ENCODE data around the gene GNG4.
A peak's percentile ranks its signal among the peaks of the same experiment; 100 is the strongest.
"Not testable (repeated sequence)": the region's sequence is repeated elsewhere in the genome, so short reads cannot be mapped to it uniquely, and the experiment has no call there.

GNG4 gene

GRCh38 chr1:235642011-235642942 lies 7.3 kb downstream of the GNG4 start:
- peak; percentile 74 for ATAC-seq
- H3K27me3 Mint-ChIP-seq: peaks cover 62% of the 10 kb centered on the region
- no peaks in the 10 kb centered on the region for H3K9me3 Mint-ChIP-seq
- no peaks in the 10 kb centered on the region for H3K36me3 Mint-ChIP-seq
- H3K4me3 Mint-ChIP-seq: peak overlapping the region; percentile 61
- H3K27ac Mint-ChIP-seq: peak overlapping the region; percentile 43
- H3K4me1 Mint-ChIP-seq: peaks cover 19% of the 10 kb centered on the region

DNA sequence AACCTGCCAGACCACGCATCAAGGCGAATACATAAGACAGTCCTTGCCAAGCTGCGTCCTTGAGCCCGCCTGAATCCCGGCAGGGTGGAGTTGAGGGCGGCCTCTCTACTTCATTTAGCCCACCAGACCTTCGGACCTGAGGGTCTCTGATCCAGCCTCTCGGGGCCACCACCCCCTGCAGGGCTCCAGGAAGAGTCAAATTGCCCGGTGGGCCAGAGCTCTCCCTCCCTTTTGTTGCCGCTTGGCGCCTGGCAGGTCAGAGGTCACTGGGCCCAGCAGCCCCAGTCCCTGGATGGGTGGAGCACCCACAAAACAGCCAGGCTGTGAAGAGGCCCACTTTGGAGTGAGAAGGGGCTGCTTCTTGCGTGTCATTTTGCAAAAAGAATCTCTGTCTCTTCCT lies 9.0 kb downstream of the GNG4 start:
- no peak overlapping the region for H3K4me3 Mint-ChIP-seq

DNA sequence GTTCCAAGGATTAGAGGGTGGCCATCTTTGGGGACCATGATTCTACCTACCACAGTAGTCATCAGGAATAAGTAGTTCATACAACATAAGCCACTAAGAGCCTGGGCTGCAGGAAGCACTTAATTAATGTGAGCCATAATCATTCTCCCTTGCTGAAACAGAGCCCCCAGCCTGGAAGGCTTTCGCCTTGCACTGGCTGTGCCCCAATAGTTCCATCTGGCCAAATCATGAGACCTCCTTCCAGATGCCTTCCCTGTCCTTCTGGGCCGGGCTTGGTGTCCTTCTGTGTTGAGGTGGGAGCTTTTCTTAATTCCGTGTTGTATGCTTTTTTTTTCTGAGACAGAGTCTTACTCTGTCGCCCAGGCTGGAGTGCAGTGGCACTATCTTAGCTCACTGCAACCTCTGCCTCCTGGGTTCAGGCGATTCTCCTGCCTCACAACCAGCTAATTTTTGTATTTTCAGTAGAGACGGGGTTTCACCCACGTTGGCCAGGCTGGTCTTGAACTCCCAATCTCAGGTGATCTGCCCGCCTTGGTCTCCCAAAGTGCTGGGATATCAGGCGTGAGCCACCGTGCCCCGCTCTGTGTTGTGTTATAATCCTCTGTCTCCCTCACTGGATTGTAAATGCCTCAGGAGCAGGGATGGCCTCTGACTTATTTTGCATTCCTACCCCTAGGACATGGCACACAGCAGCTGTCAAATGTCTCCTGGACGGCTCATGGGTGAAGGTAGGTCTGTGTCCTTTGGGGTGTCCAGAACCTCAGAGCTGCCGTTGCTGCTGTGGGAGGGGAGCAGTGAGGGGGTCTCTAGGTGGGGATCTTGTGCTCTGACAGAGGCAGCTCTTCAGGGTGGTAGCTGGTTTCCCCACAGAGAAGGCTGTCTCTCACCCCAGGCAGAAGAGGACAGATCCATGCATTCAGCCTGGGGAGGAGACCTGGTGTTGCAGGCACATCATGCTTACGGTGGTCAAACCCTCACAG lies 10.1 kb downstream of the GNG4 start:
- H3K9me3 Mint-ChIP-seq: no peaks in the 10 kb centered on the region
- H3K4me3 Mint-ChIP-seq: no peak overlapping the region

More for the DNA sequence above, 9.0 kb downstream of the GNG4 start:
- Mint-ChIP-seq H3K27me3 (peaks cover 48% of the 10 kb centered on the region), H3K27ac (no peak overlapping the region), H3K36me3 (no peaks in the 10 kb centered on the region), H3K4me1 (peaks cover 19% of the 10 kb centered on the region), H3K9me3 (no peaks in the 10 kb centered on the region)
- no peak for ATAC-seq

GRCh38 chr1:235638612-235639011 lies 11.0 kb downstream of the GNG4 start:
- H3K4me3 Mint-ChIP-seq, ATAC-seq, H3K36me3 Mint-ChIP-seq, H3K9me3 Mint-ChIP-seq, H3K27ac Mint-ChIP-seq: not testable (repeated sequence)
- peaks cover 50% of the 10 kb centered on the region for H3K27me3 Mint-ChIP-seq
- H3K4me1 Mint-ChIP-seq: peaks cover 19% of the 10 kb centered on the region

More for the DNA sequence above, 10.1 kb downstream of the GNG4 start:
- H3K27ac Mint-ChIP-seq: no peak overlapping the region
- no peak for ATAC-seq
- peaks cover 19% of the 10 kb centered on the region for H3K4me1 Mint-ChIP-seq
- no peaks in the 10 kb centered on the region for H3K36me3 Mint-ChIP-seq
- peaks cover 50% of the 10 kb centered on the region for H3K27me3 Mint-ChIP-seq

DNA sequence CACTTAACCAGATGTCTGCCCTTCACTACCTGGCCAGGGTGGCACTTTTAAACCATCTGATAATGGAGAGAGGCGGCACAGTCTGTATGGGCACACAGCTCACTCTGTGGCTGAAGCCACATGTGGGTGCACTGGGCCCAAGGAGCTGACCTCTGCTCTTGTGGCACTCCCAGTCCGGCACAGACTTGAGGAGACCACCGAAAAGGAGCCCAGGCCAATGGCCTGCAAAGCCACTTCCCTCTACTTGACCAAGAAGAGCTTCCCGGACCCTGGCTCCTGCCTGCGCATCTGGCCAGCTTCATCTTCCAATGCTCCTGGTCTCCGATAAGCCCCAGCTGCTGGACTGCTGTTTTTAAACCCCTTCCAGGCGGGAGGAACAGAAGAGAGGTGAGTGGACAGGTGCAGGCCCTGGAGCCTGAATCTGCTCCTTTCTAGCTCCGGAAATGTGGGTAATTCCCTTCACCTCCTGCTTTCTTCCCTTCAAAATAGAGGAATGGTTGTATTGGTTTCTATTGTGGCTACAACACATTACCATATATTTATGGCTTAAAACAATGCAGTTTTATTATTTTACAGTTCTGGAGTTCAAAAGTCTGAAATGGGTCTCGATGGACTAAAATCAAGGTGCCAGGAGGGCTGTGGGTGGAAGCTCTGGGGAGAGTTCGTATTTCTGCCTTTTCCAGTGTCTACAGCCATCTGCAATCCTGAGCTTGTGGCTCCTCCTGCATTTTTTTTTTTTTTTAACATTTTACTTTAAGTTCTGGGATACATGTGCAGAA lies 11.6 kb downstream of the GNG4 start:
- H3K4me3 Mint-ChIP-seq: no peak overlapping the region
- H3K27me3 Mint-ChIP-seq: peaks cover 50% of the 10 kb centered on the region
- no peaks in the 10 kb centered on the region for H3K9me3 Mint-ChIP-seq
- no peaks in the 10 kb centered on the region for H3K36me3 Mint-ChIP-seq
- H3K27ac Mint-ChIP-seq: no peak overlapping the region
- no peak for ATAC-seq
- peaks cover 17% of the 10 kb centered on the region for H3K4me1 Mint-ChIP-seq

GRCh38 chr1:235635938-235636662 lies 13.5 kb downstream of the GNG4 start:
- Mint-ChIP-seq H3K4me3 (no peak overlapping the region), H3K9me3 (no peaks in the 10 kb centered on the region), H3K36me3 (no peaks in the 10 kb centered on the region), H3K4me1 (peaks cover 9% of the 10 kb centered on the region), H3K27me3 (peaks cover 52% of the 10 kb centered on the region), H3K27ac (no peak overlapping the region)
- no peak for ATAC-seq

DNA sequence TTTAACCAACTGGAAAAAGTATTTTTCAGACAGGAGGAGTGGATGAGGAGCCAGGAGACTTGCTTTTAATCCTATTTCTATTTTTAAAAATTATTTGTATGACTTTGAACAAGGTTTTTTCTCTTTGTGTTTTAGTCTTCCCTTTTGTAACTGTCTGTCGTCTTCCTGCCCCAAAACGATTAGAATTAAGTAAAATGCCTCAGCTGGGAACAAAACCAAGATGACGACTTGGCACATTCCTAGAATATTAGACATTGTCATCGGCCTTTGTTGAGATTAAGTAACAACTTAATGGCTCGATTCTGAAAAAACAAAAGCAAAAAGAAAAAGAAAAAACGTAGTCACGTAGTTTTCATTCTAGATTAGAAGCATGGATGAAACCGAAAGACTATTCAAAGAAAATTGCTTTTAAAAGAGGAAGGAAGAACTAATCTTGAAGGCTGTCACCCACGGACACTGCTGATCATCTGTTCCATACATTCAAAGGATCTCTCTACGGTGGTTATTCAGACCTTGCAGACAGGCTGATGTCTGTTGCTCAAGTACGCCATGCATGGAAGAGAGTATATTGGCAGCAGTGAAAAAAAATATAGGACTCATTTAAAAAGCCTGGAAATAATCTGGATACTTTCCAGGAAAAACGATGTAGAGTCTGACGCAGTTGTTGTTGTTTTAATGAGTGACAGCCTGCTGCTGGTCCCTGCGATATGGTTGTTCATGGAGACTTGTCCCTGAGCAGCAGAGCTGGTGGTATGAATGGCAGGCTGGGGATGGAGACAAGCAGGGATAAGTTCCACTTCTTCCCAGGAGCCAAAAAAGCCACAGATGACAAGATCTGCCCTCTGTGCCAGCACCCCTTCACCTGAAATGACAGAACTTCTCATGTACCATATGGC lies 16.8 kb downstream of the GNG4 start:
- Mint-ChIP-seq H3K36me3 (no peaks in the 10 kb centered on the region), H3K4me3 (peak overlapping the region; percentile 70), H3K27ac (no peak overlapping the region), H3K9me3 (no peaks in the 10 kb centered on the region), H3K27me3 (peaks cover 69% of the 10 kb centered on the region), H3K4me1 (peaks cover 9% of the 10 kb centered on the region)
- ATAC-seq: peak; percentile 62

- no peaks in the 10 kb centered on the region for H3K9me3 Mint-ChIP-seq
- ATAC-seq: no peak
- H3K36me3 Mint-ChIP-seq: no peaks in the 10 kb centered on the region
- H3K4me3 Mint-ChIP-seq: no peak overlapping the region
- H3K27ac Mint-ChIP-seq: no peak overlapping the region
- H3K4me1 Mint-ChIP-seq: peaks cover 9% of the 10 kb centered on the region
- peaks cover 75% of the 10 kb centered on the region for H3K27me3 Mint-ChIP-seq
Observed at GRCh38 chr1:235631816-235632215, 17.8 kb downstream of the GNG4 start.

DNA sequence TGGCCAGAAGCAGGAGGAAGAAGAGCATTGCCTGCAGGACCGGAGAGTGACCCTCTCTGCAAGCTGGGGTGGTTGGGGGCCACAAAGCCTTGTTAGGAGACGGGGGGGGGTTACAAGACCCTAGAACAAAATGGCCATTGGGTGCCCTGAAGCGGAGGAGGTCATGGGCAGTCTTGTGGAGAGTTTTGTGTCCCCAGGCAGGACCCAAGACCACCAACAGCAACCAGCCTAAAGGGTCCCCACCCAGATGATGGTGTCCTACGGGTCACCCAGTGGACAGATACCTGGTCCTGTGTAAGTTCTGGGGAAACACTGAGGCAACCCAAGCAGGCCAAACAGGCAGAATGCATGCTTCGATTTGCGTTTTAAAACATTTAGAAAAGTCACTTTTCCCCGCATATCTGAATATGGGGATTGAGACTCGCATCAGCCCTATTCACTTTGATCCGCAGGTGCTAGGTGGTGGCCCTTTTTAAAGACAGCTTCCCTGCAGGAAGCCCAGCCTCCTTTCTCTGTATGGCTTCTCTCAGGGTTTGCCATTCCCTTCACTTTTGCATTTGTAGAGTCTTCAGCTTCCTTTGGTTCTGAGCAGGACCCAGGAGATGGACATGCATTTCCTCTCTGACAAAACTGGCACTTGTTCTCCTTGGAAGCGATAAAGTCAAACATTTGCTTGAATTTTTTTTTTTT lies 21.1 kb downstream of the GNG4 start:
- no peaks in the 10 kb centered on the region for H3K9me3 Mint-ChIP-seq
- H3K4me3 Mint-ChIP-seq: no peak overlapping the region
- H3K36me3 Mint-ChIP-seq: no peaks in the 10 kb centered on the region
- peaks cover 89% of the 10 kb centered on the region for H3K27me3 Mint-ChIP-seq
- H3K27ac Mint-ChIP-seq: no peak overlapping the region
- no peak for ATAC-seq
- peaks cover 9% of the 10 kb centered on the region for H3K4me1 Mint-ChIP-seq

- Mint-ChIP-seq H3K4me1 (no peaks in the 10 kb centered on the region), H3K4me3 (no peak overlapping the region), H3K27ac (no peak overlapping the region), H3K36me3 (no peaks in the 10 kb centered on the region), H3K27me3 (peaks cover 68% of the 10 kb centered on the region), H3K9me3 (no peaks in the 10 kb centered on the region)
- no peak for ATAC-seq
Observed at GRCh38 chr1:235625831-235626230, 23.8 kb downstream of the GNG4 start.

GRCh38 chr1:235625340-235625739 lies 24.2 kb downstream of the GNG4 start:
- H3K36me3 Mint-ChIP-seq: no peaks in the 10 kb centered on the region
- no peak for ATAC-seq
- no peaks in the 10 kb centered on the region for H3K9me3 Mint-ChIP-seq
- H3K27ac Mint-ChIP-seq: no peak overlapping the region
- H3K4me1 Mint-ChIP-seq: no peaks in the 10 kb centered on the region
- H3K4me3 Mint-ChIP-seq: no peak overlapping the region
- H3K27me3 Mint-ChIP-seq: peaks cover 63% of the 10 kb centered on the region

GRCh38 chr1:235624721-235625333 lies 24.8 kb downstream of the GNG4 start:
- no peaks in the 10 kb centered on the region for H3K4me1 Mint-ChIP-seq
- H3K36me3 Mint-ChIP-seq: no peaks in the 10 kb centered on the region
- ATAC-seq: no peak
- no peak overlapping the region for H3K27ac Mint-ChIP-seq
- no peaks in the 10 kb centered on the region for H3K9me3 Mint-ChIP-seq
- H3K27me3 Mint-ChIP-seq: peaks cover 58% of the 10 kb centered on the region
- no peak overlapping the region for H3K4me3 Mint-ChIP-seq
